Motor neuron (in vitro differentiated cells): Measurements from ENCODE around the gene ESR1. TPM values are rescaled to one million over a fixed set of nuclear protein-coding genes. Genes with fewer than 3 reads are reported as not detected.

Experiments used
- ATAC-seq, 8 experiments: fragments of 200-7000 bp; cut with Tn5 transposase; replicated peaks in 6 of 8; 2 replicates each; pipeline ENCODE4 v1.8.0; 2021; ENCODE audit warnings: mild to moderate bottlenecking in 8 of 8, moderate library complexity in 8 of 8
- H3K27ac ChIP-seq, 2 donors: fragments of 250-450 bp; sonication (Bioruptor Pico); 2 replicates each; pipeline ENCODE4 v1.9.0; 2021; ENCODE audit warnings: antibody characterized with exemption in 2 of 2, mild to moderate bottlenecking in 2 of 2, moderate library complexity in 1 of 2
- H3K4me1 ChIP-seq, 2 donors: fragments of 250-450 bp; sonication (Bioruptor Pico); replicated peaks in 1 of 2; 2 replicates each; pipeline ENCODE4 v1.6.1; 2021; ENCODE audit warnings: antibody characterized with exemption in 2 of 2, mild to moderate bottlenecking in 2 of 2, moderate library complexity in 1 of 2
- H3K4me3 ChIP-seq, 5 donors: fragments of 250-450 bp; sonication (Bioruptor Pico); 2 replicates each; pipeline ENCODE4 v1.9.0; 2021; ENCODE audit warnings: antibody characterized with exemption in 5 of 5, mild to moderate bottlenecking in 5 of 5, moderate library complexity in 4 of 5
- WGBS, 10 experiments: fragments of 450-650 bp; shearing (Covaris generic); methylation state at CpG; one replicate each; pipeline ENCODE4 v1.0.0; 2022; 5-methylcytosine and 5-hydroxymethylcytosine counted together
- in situ Hi-C, 9 experiments: fragments of 400-800 bp; cut with MboI; loops; one replicate each; pipeline ENCODE4 v1.15.0; 2021; ENCODE audit warnings: low sequenced_read_pairs in 9 of 9, low pct_unique_long_range_greater_than_20kb in 2 of 9; ENCODE audit not compliant: unreplicated experiment in 9 of 9
- total RNA-seq, 8 experiments: library from RNA; unstranded; fragments of 300-600 nt; gene quantifications; 2 replicates each; pipeline versions ENCODE4 v1.2.3 to v1.2.4, GENCODE V29; 2022

The ESR1 gene
- total RNA-seq, 8 experiments from 2014 or later, result 0.24 to 1.4 (median 0.77) TPM

DNA sequence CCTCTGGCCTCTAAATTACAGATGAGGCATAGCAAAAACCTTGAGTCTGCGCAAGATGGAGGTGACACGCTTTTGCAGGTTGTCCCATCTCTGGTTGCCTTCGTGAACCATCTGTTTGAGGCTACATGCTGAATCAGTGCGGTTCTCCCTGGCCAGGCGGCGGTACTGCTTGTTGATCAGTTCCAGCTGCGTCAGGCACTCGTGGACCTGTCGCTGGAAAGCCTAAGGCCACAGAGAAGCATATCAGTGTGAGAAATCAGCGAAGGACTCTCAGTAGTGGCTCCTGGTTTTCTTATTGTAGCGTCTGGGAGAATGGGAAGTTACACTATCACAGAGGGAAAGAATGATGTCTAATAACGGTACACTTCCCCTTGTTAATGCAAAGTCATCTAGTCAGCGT is 344.4 kb downstream of the ESR1 start:
- ATAC-seq, result no peak

DNA sequence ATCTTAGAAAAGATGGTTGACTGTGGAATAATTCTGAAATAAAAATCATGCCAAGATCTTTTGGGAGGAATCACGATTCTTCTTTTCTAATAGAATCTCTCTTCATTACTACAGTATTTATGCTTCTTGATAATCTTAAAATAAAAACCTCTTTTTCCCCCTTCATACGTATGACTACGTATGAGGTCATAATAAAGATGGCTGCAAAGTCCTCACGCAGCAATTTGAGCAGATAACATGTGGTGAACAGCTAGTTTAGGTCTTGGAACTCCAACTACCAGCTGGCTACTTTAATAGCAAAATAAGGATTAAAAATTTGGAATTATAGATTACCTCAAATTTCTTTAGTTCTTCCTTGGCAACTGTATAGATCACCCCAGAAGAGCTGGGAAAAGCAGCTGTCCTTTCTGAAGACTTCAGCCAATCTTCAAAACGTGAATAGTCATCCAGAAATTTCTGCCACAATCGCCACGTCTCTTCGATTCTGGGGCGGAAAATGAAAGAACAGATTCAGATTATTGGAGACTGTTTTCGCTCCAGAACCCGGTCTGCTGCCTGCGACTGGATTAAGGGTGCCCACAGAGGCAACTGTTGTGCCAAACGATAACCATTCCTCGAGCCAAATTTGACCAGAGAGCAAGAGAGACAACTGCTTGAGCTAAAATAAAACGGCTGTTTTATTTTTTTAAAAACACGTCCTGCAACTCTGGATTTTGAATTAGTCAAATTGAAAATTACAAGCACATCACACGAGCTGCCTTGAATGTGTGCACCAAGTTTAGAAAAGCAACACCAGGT is 347.3 kb downstream of the ESR1 start:
- Histone ChIP-seq H3K4me1 (peaks cover 0 to 9% of the 10 kb centered on the region in 2 donors), H3K4me3 (no peak overlapping the region), H3K27ac (no peak overlapping the region)
- ATAC-seq, result no peak
- in situ Hi-C loops, result no loop called here
- 50 to 97% (median 90%) methylated on average over 1 to 16 of the region's 17 CpGs for WGBS, 10 experiments

More for the DNA sequence above, 344.4 kb downstream of the ESR1 start:
- 67 to 100% (median 93%) methylated on average over 2 to 13 of the region's 13 CpGs; no CpG with 5 or more reads in 1 of the 10 experiments for WGBS, 10 experiments
- in situ Hi-C loops, result no loop called here
- H3K4me3 ChIP-seq, result no peak overlapping the region
- H3K27ac ChIP-seq, result no peak overlapping the region
- peaks cover 0 to 15% of the 10 kb centered on the region in 2 donors for H3K4me1 ChIP-seq

DNA sequence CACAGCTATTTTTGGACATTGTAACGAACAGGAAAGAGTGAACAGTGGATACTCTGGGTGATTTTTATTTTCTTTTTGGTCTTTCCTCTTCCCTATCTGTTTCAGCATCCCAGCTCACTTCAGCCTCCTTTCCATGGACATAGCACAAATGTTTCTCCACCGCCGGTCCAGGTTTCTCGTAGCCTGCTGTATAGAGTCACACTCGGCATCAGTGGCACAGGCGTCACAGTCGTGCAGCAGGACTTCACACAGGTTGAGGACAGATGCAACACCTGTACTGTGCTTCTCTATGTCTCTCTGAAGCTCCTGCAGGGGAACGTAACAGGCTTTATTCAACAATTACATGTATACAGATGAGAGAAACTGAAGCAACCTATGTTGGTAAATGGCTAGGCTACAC is 348.3 kb downstream of the ESR1 start:
- Histone ChIP-seq H3K27ac (no peak overlapping the region), H3K4me3 (no peak overlapping the region), H3K4me1 (peaks cover 0 to under 1% of the 10 kb centered on the region in 2 donors)
- in situ Hi-C loops, result no loop called here
- WGBS, 10 experiments, result 80 to 97% (median 92%) methylated on average over 1 to 8 of the region's 8 CpGs; no CpG with 5 or more reads in 2 of the 10 experiments
- ATAC-seq, result no peak

DNA sequence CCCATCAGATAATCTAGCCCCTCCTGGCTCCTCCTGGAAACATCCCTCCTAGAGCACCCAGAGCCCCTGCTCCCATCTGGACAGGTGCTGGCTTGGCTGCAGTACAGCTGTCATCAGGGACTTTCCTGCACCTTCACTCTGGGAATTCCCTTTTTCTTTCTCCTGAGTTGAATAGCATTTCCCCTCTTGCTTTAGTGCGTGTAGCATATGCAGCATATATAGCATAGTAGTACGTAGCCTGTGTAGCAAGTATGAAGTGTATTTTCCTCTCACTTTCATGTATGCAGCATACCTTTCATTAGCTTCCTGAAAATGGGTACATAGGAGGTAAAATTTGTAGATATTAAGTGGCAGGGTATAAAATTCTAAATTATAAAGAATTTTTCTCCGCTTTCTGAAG is 352.9 kb downstream of the ESR1 start:
- no peak for ATAC-seq
- 94 to 100% (median 100%) methylated on average over 1 to 3 of the region's 3 CpGs for WGBS, 10 experiments
- no peak overlapping the region for H3K27ac ChIP-seq
- in situ Hi-C loops, result no loop called here
- no peaks in the 10 kb centered on the region for H3K4me1 ChIP-seq
- H3K4me3 ChIP-seq, result no peak overlapping the region

DNA sequence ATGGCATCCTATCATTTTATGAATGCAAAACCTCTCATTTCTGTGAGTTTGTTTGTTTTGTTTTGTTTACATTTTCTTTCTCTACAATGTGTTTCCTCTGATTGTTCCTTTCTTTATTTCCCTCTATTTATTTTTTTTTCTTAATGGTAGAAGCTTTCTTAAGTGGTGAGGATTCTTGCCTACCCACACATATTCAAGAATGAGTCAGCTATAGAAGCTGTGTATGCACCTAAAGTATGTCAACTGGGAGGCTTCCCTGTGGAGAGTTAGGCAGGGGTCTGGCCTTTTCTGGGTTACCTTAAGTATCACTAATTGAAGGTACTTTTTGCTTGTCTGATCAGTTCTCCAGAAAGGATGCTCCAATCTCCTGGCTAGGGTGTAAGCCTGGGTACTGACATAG is 354.0 kb downstream of the ESR1 start:
- Histone ChIP-seq H3K4me3 (no peak overlapping the region), H3K4me1 (no peaks in the 10 kb centered on the region), H3K27ac (no peak overlapping the region)
- peak in 2 of 8 experiments; percentile 53 to 66 for ATAC-seq
- in situ Hi-C loops, result no loop called here

DNA sequence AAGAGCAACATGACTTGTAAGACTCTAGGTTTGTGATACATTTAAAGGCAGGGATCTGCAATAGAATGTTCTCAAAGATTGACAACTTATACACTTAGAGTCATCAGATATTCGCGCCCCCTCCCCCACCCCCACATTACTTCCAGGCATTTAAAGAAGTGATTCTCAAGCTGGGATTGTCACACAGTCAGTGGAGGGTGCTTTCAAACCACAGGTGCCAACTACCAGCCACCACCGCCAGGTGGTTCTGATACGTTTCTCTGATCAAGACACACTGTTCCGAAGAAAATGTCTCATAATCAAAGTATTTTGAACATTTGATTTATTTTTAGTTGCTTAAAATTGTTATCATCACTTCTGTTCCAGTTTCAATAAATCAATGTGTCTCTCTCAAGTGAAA is 357.5 kb downstream of the ESR1 start:
- 87 to 100% (median 96%) methylated on average over 1 to 5 of the region's 5 CpGs; no CpG with 5 or more reads in 1 of the 10 experiments for WGBS, 10 experiments
- in situ Hi-C loops, result no loop called here
- ATAC-seq, result no peak

DNA sequence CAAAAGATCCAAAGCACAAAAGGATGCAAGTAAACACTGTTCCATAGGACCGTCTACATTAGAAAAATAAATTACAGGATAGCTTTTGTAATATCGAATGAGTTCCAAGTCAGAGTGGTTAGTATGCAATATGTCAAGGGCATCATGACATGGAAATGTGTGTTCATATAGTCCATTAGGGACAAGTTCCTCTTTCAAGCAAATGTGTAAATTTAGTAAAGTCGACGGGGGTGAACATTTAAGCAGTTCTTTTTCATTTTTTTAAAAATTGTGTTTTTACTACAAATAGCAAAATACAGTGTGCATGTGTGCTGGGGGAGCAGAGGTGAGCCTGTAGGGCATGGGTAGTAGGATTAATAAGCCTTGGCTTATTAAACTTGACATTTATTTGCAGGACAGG is 359.0 kb downstream of the ESR1 start:
- no peak for ATAC-seq
- in situ Hi-C loops, result no loop called here
- 74 to 95% (median 93%) methylated on average over 2 to 4 of the region's 4 CpGs; no CpG with 5 or more reads in 1 of the 10 experiments for WGBS, 10 experiments
- Histone ChIP-seq H3K4me3 (no peak overlapping the region), H3K27ac (no peak overlapping the region), H3K4me1 (no peaks in the 10 kb centered on the region)

More for the DNA sequence above, 357.5 kb downstream of the ESR1 start:
- Histone ChIP-seq H3K4me1 (no peaks in the 10 kb centered on the region), H3K27ac (no peak overlapping the region), H3K4me3 (no peak overlapping the region)

DNA sequence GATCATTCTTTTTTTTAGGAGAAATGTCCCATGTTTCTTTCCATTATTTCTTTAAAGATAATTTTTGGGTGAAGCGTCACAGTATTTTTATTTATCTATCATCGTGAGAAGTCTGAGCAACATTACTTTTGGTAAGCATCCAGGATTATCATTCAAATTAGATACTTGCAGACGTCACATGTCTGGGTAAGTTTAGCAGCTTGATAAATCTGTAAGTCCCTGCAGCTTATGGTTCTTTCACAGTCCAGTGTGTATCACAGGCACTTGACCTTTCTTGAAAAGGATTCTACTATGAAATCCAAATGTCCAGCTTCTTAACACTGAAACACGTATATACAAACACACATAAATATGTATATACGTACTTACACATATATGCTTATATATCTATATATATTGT is 359.4 kb downstream of the ESR1 start:
- in situ Hi-C loops, result no loop called here
- WGBS, 10 experiments, result 52 to 100% (median 89%) methylated on average over 1 to 5 of the region's 5 CpGs; no CpG with 5 or more reads in 1 of the 10 experiments
- ATAC-seq, result no peak
- H3K4me1 ChIP-seq, result no peaks in the 10 kb centered on the region
- no peak overlapping the region for H3K27ac ChIP-seq
- no peak overlapping the region for H3K4me3 ChIP-seq

DNA sequence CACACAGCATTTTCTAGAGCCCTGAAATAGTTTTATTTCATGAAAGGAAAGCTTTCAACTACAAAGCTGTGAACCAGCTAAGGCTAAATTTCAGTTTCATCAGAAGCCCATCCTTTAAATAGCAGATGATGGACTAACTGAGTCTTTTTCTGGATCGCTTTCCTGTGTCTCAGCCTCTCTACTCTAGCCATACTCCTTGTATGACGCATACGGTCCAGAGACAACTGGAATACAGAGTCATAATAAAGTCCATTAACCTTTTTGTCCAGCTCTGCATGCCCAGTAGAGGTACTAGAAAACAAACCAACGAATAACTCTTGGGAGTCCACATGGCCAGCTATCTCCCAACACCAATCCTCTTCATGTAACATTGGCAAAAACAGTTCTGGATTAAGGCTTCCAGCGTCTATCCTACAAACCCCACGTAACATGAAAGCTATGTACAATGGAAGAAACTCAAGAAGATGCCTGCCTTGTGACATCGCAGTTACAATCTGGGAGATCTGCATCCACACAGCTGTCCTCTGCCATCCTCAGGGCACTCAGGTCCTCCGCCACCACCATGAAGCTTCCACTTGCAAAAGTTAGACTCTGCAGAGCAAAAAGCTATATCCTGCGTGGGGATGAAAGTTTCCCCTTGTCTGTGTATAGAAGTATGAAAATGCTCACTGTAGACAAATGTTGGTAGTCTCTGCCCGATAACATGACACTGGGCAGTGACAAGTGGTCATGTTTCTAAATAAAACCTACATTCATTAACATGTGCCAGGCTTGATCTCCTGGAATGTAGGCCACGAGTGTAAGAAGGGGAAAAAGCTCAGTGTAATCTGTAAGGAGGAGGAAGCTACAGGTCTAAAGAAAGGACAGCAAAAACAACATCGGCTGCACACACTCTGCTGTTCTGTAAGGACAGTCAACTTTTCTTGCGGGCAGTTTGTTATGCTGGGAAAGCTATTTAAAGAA is 360.4 kb downstream of the ESR1 start:
- in situ Hi-C loops, result no loop called here
- Histone ChIP-seq H3K4me3 (no peak overlapping the region), H3K27ac (no peak overlapping the region), H3K4me1 (no peaks in the 10 kb centered on the region)
- 58 to 95% (median 89%) methylated on average over 4 to 11 of the region's 13 CpGs for WGBS, 10 experiments
- ATAC-seq, result peak in 2 of 8 experiments; percentile 36 to 53

DNA sequence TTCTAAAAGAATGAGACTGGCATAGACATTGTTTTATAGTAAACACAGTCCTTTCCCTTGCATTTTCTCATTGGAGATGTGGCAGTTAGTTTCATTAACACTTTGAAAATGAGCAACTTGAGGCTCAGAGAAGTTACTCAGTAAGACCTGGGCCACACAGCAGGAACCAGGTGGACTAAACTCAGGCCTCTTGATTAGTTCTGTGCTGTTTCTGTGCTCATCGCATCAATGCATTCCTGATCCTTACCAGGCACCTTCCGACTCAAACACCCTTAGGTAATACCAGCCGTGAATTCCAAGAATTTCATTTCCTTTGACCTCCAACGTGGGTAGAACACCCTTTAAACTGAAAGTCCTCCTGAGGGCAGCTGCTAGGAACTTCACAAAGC is 362.8 kb downstream of the ESR1 start:
- Histone ChIP-seq H3K4me3 (no peak overlapping the region), H3K27ac (no peak overlapping the region), H3K4me1 (no peaks in the 10 kb centered on the region)
- no peak for ATAC-seq
- in situ Hi-C loops, result no loop called here
- 40 to 100% (median 82%) methylated on average over 1 to 4 of the region's 4 CpGs; no CpG with 5 or more reads in 3 of the 10 experiments for WGBS, 10 experiments

DNA sequence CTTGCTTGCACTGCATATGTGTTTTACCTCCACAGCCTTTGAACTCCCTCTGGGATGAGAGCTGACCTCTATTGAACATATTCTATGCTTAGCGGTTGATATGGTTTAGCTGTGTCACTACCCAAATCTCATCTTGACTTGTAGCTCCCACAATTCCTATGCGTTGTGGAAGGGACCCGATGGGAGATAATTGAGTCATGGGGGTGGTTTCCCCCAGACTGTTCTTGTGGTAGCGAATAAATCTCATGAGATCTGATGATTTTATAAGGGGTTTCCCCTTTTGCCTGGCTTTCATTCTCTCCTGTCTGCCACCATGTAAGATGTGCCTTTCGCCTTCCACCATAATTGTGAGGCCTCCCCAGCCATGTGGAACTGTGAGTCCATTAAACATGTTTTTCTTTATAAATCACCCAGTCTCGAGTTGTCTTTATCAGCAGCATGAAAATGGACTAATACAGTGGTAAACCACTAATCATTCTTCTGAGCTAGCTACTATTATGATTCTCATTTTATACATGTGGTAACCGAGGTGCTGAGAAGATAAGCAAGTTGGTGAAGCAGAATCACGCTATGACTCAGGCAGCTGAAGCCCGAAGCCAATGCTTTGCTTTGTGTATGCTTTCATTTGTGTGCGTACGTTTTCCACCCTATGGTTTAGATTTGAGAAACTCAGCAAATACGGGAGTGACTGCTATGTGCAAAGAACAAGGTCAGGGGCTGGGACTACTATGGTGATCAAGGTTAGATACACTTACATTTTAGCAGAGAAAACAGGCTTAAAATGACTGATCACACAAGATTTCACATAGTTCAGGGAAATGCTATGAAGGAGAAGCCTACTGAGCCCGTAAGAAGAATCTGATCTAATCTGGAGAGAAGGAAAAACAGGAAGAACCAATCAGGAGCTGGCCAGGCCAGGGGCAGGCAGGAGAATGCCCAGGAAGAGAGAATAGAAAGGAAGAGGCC is 363.5 kb downstream of the ESR1 start:
- H3K4me3 ChIP-seq, result no peak overlapping the region

DNA sequence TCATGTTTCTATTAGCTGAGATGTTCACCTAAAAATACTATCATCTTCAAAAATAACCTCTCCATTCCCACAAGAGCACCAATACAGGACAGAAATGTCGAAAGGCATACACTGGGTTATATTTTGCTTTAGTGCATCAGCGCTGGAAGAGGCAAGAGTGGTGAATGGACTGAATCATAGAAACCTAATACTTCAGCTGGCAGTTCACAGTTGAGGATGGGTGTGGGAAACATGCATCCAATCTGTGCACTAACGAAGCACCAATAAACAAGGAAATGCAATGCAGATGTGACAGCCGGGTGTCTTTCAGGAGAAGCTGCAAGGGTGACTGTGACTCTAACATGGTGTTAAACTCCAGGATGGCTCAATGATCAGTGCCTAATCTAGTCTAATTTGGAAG is 365.8 kb downstream of the ESR1 start:
- in situ Hi-C loops, result no loop called here
- Histone ChIP-seq H3K4me1 (no peaks in the 10 kb centered on the region), H3K4me3 (no peak overlapping the region), H3K27ac (no peak overlapping the region)
- peak in 3 of 8 experiments; percentile 63 to 100 (median 99) for ATAC-seq
- 0 to 92% (median 72%) methylated on average over 1 to 4 of the region's 4 CpGs; no CpG with 5 or more reads in 3 of the 10 experiments for WGBS, 10 experiments

More for the DNA sequence above, 363.5 kb downstream of the ESR1 start:
- Histone ChIP-seq H3K4me1 (no peaks in the 10 kb centered on the region), H3K27ac (no peak overlapping the region)
- in situ Hi-C loops, result no loop called here
- ATAC-seq, result peak in 1 of 8 experiments; percentile 77
- 70 to 100% (median 92%) methylated on average over 2 to 12 of the region's 13 CpGs; no CpG with 5 or more reads in 1 of the 10 experiments for WGBS, 10 experiments
